ENCODE measurements around the gene TACO1. TPM values are rescaled to one million over a fixed set of nuclear protein-coding genes. Genes with fewer than 3 reads are reported as not detected.

Gene TACO1
- total and polyA plus RNA-seq, 2 of the 4 experiments (the other 2 are of a cell fraction), result 6.5 to 28.8 TPM

DNA sequence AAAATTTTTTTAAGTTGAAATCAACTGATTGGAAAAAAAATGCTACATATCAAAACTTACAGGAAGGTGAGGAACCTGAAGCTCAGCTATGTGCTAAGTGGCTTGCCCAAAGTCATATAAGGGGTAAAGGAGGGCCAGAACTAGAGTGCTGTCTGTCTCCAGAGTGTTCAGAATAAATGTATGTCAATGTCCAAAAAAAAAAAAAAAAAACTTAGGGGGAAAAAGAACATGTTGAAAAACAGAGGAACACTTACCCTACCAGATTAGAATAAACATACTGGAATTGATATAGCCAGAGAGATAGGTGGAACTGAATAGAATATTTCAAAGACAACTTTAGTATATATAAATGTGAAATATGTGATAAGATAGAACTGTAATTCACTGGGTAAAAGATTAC is 38.9 kb upstream of the TACO1 start:
- CTCF ChIA-PET, result no interaction called here

More for the DNA sequence above, 38.9 kb upstream of the TACO1 start:
- Histone ChIP-seq H3K18ac (ENCODE audit: low read depth, low read length) (no peak overlapping the region), H3K27ac (ENCODE audit: insufficient read depth, low read length) (no peak overlapping the region), H3K14ac (replicated peaks; ENCODE audit: low read depth, low read length) (no peak overlapping the region), H3K4me3 (ENCODE audit: insufficient read depth, low read depth, low read length) (no peak overlapping the region), H2BK5ac (ENCODE audit: low read depth, low read length, poor library complexity, severe bottlenecking) (no peak overlapping the region), H3K9ac (ENCODE audit: low read depth, low read length) (no peak overlapping the region), H2BK20ac (ENCODE audit: low read depth, low read length) (no peak overlapping the region), H3K56ac (ENCODE audit: extremely low read depth, insufficient read depth, low read length) (no peak overlapping the region), H3K79me1 (ENCODE audit: low read depth in 1 of 2, low read length in 2 of 2) (peaks cover 14 to 59% of the 10 kb centered on the region in 2 experiments), H4K91ac (ENCODE audit: insufficient read depth, low read depth, low read length) (no peak overlapping the region), H3K27me3 (ENCODE audit: control insufficient read depth, insufficient read depth, low read length) (no peaks in the 10 kb centered on the region), H3K4me1 (ENCODE audit: control insufficient read depth, insufficient read depth, low read length) (peaks cover 4% of the 10 kb centered on the region; the same call in 1 of the 2 replicates), H2BK15ac (ENCODE audit: low read depth, low read length) (no peak overlapping the region), H4K5ac (ENCODE audit: low read depth, low read length) (no peak overlapping the region), H2BK120ac (ENCODE audit: low read depth, low read length) (no peak overlapping the region), H4K8ac (ENCODE audit: low read depth in 2 of 2, low read length in 2 of 2) (no peak overlapping the region), H3K4ac (ENCODE audit: low read depth, low read length) (no peak overlapping the region), H3K23ac (ENCODE audit: low read depth, low read length) (no peak overlapping the region), H3K36me3 (ENCODE audit: control insufficient read depth, insufficient read depth, low read length) (no peaks in the 10 kb centered on the region), H3K9me1 (ENCODE audit: insufficient read depth, low read length) (peaks cover 14% of the 10 kb centered on the region), H2AFZ (replicated peaks; ENCODE audit: low read length, poor library complexity) (no peak overlapping the region), H2AK5ac (ENCODE audit: low read depth, low read length) (no peak overlapping the region), H4K20me1 (ENCODE audit: insufficient read depth, low read length) (peaks cover 68% of the 10 kb centered on the region), H3K9me3 (ENCODE audit: control insufficient read depth, insufficient read depth, low read length) (no peaks in the 10 kb centered on the region), H3K4me2 (ENCODE audit: low read depth, low read length) (no peak overlapping the region), H2AK9ac (replicated peaks; ENCODE audit: low read depth, low read length, poor library complexity) (no peak overlapping the region)
- DNase-seq (no peak), ATAC-seq (ENCODE audit: low read depth) (no peak)
- POLR2A ChIA-PET (ENCODE audit: unreplicated experiment), result no interaction called here
- intact Hi-C loops (cut with micrococcal nuclease), result no loop called here
- dilution Hi-C loops (cut with HindIII; ENCODE audit: low sequenced_read_pairs, unreplicated experiment), result no loop called here
- BruUV-seq (replicated peaks), result no TSS peak
- in situ Hi-C loops (cut with MboI; ENCODE audit: low sequenced_read_pairs), result no loop called here
- no peak for TF ChIP-seq CHD1 (IDR thresholded peaks at IDR 0.05; ENCODE audit: low read depth, low read length)
- no peak for TF ChIP-seq MAFK (IDR thresholded peaks at IDR 0.05; ENCODE audit: low read depth, low read length)
- TF ChIP-seq NFE2L2 (IDR thresholded peaks at IDR 0.05; ENCODE audit: low read depth, low read length), result no peak
- TF ChIP-seq POLR2A (IDR thresholded peaks at IDR 0.05; ENCODE audit: low read depth, low read length), result no peak
- TF ChIP-seq RFX5 (IDR thresholded peaks at IDR 0.05; ENCODE audit: low read depth, low read length), result no peak
- TF ChIP-seq RCOR1 (IDR thresholded peaks at IDR 0.05; ENCODE audit: insufficient replicate concordance, low read length), result no peak
- TF ChIP-seq CEBPB (IDR thresholded peaks at IDR 0.05; ENCODE audit: low read depth, low read length), result no peak
- no peak for TF ChIP-seq MAZ (IDR thresholded peaks at IDR 0.05; ENCODE audit: borderline replicate concordance, low read depth, low read length)
- TF ChIP-seq MXI1 (IDR thresholded peaks at IDR 0.05; ENCODE audit: borderline replicate concordance, low read depth, low read length), result no peak
- TF ChIP-seq RAD21 (IDR thresholded peaks at IDR 0.05; ENCODE audit: low read length), result no peak
- TF ChIP-seq FOS (IDR thresholded peaks at IDR 0.05; ENCODE audit: low read depth, low read length), result no peak
- no peak for TF ChIP-seq SMC3 (IDR thresholded peaks at IDR 0.05; ENCODE audit: low read depth, low read length)
- no peak for TF ChIP-seq BHLHE40 (IDR thresholded peaks at IDR 0.05; ENCODE audit: low read depth, low read length)
